GM21381 (cell line): ENCODE measurements around the gene RNLS.

ENCODE experiments used
- ATAC-seq: cut with Tn5 transposase; IDR thresholded peaks from one replicate; pipeline ENCODE4 v1.9.1; 2021; ENCODE audit warnings: mild to moderate bottlenecking, moderate library complexity; ENCODE audit not compliant: unreplicated experiment

The RNLS gene

GRCh38 chr10:88239212-88239611 is 343.9 kb downstream of the RNLS start:
- ATAC-seq, result no peak

- no peak for ATAC-seq
Observed at GRCh38 chr10:88238615-88238914, 344.6 kb downstream of the RNLS start.

- no peak for ATAC-seq
Observed at GRCh38 chr10:88237896-88238614, 345.1 kb downstream of the RNLS start.

GRCh38 chr10:88236121-88236743 is 346.9 kb downstream of the RNLS start:
- no peak for ATAC-seq

GRCh38 chr10:88234297-88234696 is 348.8 kb downstream of the RNLS start:
- no peak for ATAC-seq

- no peak for ATAC-seq
Observed at GRCh38 chr10:88233870-88234269, 349.2 kb downstream of the RNLS start.

GRCh38 chr10:88232983-88233543 is 350.1 kb downstream of the RNLS start:
- no peak for ATAC-seq

- ATAC-seq, result no peak
Observed at GRCh38 chr10:88232029-88232895, 350.9 kb downstream of the RNLS start.

- no peak for ATAC-seq
Observed at GRCh38 chr10:88230251-88230650, 352.9 kb downstream of the RNLS start.

- no peak for ATAC-seq
Observed at GRCh38 chr10:88228130-88228529, 355.0 kb downstream of the RNLS start.

- no peak for ATAC-seq
Observed at GRCh38 chr10:88227342-88228018, 355.6 kb downstream of the RNLS start.

GRCh38 chr10:88226891-88227290 is 356.2 kb downstream of the RNLS start:
- ATAC-seq, result no peak

GRCh38 chr10:88226071-88226659 is 357.0 kb downstream of the RNLS start:
- no peak for ATAC-seq
